GM19324 (cell line): ENCODE data around the gene SPOUT1.

Source experiments
- ATAC-seq: cut with Tn5 transposase; IDR thresholded peaks from one replicate; pipeline ENCODE4 v1.9.1; 2021; ENCODE audit warnings: mild to moderate bottlenecking, moderate library complexity; ENCODE audit not compliant: unreplicated experiment, low FRiP score

Gene SPOUT1

GRCh38 chr9:128838338-128838737 lies 8.7 kb upstream of the SPOUT1 start:
- ATAC-seq = no peak

GRCh38 chr9:128836509-128837145 lies 7.0 kb upstream of the SPOUT1 start:
- ATAC-seq = no peak

- no peak for ATAC-seq
These were observed 5.9 kb upstream of the SPOUT1 start for GRCh38 chr9:128835246-128836210.

- ATAC-seq = no peak
These were observed 4.1 kb upstream of the SPOUT1 start for GRCh38 chr9:128833696-128834095.

- peak; percentile 6 for ATAC-seq
These were observed 708 bp downstream of the SPOUT1 start for GRCh38 chr9:128828719-128829452.

- ATAC-seq = no peak
These were observed 1.3 kb downstream of the SPOUT1 start for GRCh38 chr9:128828267-128828666.

- ATAC-seq = no peak
These were observed 3.5 kb downstream of the SPOUT1 start for GRCh38 chr9:128825923-128826700.

GRCh38 chr9:128824911-128825310 lies 4.7 kb downstream of the SPOUT1 start:
- ATAC-seq = no peak

GRCh38 chr9:128823903-128824406 lies 5.6 kb downstream of the SPOUT1 start:
- ATAC-seq = no peak

GRCh38 chr9:128823362-128823902 lies 6.2 kb downstream of the SPOUT1 start:
- no peak for ATAC-seq

- ATAC-seq = no peak
These were observed 7.1 kb downstream of the SPOUT1 start for GRCh38 chr9:128822407-128823042.

GRCh38 chr9:128821584-128822406 lies 7.8 kb downstream of the SPOUT1 start:
- ATAC-seq = no peak

- no peak for ATAC-seq
These were observed 8.7 kb downstream of the SPOUT1 start for GRCh38 chr9:128820665-128821583.

- ATAC-seq = no peak
These were observed 9.6 kb downstream of the SPOUT1 start for GRCh38 chr9:128819716-128820664.

GRCh38 chr9:128818839-128819715 lies 10.5 kb downstream of the SPOUT1 start:
- peak; percentile 39 for ATAC-seq
